ENCODE data around the gene VAT1L.

DNA sequence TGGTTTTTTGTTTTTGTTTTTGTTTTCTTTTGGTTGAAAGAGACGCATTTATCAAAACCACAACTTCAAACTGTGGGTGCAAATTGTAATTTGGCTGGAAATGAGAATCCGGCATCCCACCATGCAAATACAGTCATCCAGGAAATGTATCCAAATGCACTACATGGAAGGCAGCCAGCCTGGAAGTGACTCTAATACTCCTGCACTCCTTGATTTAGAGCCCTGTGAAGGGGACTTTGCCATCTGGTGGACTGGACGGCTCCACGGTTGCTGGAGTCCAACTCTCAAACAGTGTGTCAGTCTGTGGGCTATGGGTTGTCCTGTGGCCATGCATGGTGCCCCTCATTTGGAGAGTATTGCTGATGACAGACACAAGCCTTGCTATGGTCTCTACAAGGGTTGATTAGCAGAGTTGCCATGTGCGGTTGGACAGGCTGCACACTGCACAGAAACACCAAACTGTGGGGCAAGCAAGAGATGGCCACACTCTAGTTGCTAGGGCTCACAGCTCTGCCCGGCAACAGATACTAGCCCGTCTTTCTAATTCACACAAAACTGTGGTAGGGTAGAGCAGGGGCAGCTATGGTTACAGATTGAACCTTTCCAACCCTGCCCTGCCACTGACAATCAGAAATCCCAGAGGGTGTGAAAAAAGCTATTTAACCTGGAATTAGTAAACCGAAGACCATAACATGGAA is 62.4 kb downstream of the VAT1L start:
- no peak for TF ChIP-seq MAX (IDR thresholded peaks at IDR 0.05)
- no peak for TF ChIP-seq POLR2A (IDR thresholded peaks at IDR 0.05; ENCODE audit: borderline replicate concordance, extremely low read depth, insufficient read depth, insufficient read length)
- TF ChIP-seq, protein P1, sequence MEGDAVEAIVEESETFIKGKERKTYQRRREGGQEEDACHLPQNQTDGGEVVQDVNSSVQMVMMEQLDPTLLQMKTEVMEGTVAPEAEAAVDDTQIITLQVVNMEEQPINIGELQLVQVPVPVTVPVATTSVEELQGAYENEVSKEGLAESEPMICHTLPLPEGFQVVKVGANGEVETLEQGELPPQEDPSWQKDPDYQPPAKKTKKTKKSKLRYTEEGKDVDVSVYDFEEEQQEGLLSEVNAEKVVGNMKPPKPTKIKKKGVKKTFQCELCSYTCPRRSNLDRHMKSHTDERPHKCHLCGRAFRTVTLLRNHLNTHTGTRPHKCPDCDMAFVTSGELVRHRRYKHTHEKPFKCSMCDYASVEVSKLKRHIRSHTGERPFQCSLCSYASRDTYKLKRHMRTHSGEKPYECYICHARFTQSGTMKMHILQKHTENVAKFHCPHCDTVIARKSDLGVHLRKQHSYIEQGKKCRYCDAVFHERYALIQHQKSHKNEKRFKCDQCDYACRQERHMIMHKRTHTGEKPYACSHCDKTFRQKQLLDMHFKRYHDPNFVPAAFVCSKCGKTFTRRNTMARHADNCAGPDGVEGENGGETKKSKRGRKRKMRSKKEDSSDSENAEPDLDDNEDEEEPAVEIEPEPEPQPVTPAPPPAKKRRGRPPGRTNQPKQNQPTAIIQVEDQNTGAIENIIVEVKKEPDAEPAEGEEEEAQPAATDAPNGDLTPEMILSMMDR (IDR thresholded peaks at IDR 0.05 in 2 of 3, conservative IDR thresholded peaks at IDR 0.05 in 1 of 3; ENCODE audit: borderline replicate concordance in 1 of 3, insufficient read depth in 1 of 3, low read depth in 2 of 3, low read length in 2 of 3), result no peak
